GM19025 (cell line): ENCODE results near the gene SNPH.
"Not testable (repeated sequence)": the region's sequence is repeated elsewhere in the genome, so short reads cannot be mapped to it uniquely, and the experiment has no call there.

Experiments
- ATAC-seq: cut with Tn5 transposase; IDR thresholded peaks from one replicate; pipeline ENCODE4 v1.9.1; 2021; ENCODE audit warnings: mild to moderate bottlenecking, low read depth, moderate library complexity; ENCODE audit not compliant: unreplicated experiment

Gene SNPH

DNA sequence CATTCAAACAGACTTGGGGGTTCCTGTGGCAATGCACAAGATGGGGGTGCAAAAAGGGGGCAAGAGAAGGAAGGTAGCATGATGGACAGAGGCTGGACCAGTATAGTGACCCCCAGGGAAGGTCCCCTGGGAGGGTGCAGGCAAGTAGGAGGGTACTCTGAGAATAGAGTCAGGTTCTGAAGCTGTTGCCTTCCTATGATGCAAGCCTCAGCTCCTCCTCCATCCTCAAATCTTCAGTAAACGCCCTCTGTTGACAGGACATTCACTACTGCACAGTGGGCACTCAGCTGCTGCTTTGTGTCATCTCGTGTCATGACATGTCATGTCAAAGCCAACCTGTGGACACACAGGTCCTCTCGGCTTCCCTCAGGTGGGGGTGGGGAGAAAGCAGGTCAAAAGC lies 68.7 kb downstream of the SNPH start:
- no peak for ATAC-seq

DNA sequence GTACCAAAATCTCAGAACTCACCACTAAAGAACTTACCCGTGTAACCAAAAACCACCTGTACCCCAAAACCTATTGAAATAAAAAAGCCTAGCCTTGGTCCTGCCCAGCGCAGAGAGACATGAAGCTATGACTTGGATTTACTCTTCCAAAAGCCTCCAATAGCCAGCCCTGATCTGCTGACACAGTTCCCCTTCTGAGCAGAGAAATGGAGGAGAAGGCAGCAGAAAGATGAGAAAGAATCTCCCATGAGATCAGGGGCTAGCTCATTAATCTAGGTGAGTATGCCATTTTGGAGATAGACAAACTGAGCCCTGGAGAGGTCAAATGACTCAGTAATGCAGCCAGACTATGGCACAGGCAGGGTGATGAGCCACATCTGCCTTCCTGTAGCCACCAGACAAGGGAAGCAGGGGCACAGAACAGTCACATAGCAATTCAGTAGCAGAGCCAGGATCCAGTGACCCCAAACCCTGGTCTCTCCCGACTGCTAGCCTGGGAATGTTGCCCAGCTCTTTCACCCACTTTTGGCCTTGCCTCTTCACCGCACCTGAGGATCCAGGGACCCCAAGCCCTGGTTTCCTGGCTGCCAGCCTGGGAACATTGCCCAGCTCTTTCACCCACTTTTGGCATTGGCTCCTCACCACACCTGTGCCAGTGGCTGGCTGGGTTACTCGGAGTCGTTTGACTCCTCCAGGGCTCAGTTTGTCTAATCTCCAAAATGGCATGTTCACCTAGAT lies 70.0 kb downstream of the SNPH start:
- no peak for ATAC-seq

DNA sequence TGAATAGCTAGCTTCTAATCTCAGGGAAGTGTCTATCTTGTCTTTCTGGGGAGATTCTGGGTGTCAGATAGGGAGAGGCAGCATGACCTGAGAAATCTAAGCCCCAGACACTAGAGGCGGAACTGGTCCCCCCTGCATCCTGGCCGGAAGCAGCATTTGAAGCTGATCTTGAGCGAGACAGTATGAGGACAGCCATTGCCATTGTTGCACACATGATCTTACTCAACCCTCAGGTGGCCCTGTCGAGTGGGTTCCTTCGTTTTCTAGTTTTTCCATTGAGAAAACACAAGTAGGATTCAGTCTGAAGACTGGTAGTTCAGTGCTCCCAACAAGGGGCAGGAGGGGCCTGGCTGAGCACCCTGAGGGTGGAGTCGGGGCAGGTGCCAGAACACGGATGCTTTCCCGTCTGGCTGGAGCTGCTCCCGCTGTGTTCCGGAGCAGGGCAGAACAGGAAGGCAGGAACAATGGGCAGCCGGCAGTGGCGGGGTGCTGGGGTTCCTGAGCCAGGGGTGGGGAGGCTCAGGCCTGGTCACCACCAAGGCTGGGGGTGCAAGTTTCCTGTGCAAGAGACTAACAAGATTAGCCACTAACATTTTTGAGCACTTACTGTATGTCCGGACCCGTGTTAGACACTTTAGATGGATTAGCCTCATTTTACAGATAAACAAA lies 70.7 kb downstream of the SNPH start:
- no peak for ATAC-seq

DNA sequence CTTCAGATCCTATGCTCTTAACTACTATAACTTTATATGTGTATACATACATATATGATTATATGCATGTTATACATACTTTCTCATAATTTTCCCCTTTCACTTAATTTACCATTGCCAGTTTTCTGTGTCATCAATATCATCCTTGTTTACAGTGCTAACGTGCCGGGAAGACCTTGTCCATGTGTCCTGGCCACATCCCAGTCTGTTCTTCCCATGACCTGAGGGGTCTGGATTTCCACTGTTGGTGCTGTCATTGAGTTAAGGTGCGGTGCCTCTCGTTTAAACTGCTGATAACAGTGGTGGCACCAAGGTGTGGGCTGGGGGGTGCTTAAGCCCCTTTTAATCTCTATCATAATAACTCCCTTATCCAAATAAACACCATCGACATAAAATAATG lies 71.3 kb downstream of the SNPH start:
- ATAC-seq, result no peak

GRCh38 chr20:1338096-1338495 lies 72.0 kb downstream of the SNPH start:
- ATAC-seq, result no peak

- no peak for ATAC-seq
Measured at GRCh38 chr20:1338801-1339200, 72.7 kb downstream of the SNPH start.

DNA sequence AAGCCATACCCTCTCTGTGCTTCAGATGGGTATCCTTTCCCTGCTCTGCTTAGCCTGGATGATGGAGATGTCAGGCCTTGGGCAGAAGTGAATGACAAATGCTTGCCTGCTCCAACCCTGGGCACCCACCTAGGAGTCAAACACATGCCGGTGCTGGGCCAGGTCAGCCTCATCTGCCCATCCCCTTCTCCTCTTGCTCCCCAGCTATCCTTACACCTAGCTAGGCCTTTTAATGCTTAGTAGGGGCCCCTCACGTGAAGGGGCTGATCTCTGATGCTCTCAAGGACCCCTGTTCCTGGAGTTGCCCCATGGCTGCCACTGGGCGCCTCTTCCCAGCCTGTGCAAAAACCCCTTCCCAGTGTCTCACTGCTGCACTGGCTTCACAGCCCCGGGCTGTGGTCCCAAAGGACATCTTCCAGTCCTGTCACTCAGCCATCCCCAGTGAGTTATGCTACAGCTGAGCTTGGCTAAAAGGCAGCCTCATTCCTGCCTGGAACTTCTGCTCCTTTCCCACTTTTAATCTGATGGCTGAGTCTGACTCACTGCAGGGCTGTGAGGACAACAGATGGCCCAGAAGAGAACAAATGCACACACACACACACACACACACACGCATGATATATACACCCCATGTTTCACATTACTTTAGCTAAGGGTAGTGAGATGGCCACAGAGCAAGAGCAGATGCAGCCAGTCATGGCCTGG lies 75.6 kb downstream of the SNPH start:
- no peak for ATAC-seq

GRCh38 chr20:1343446-1344124 lies 77.5 kb downstream of the SNPH start:
- ATAC-seq, result not testable (repeated sequence)

DNA sequence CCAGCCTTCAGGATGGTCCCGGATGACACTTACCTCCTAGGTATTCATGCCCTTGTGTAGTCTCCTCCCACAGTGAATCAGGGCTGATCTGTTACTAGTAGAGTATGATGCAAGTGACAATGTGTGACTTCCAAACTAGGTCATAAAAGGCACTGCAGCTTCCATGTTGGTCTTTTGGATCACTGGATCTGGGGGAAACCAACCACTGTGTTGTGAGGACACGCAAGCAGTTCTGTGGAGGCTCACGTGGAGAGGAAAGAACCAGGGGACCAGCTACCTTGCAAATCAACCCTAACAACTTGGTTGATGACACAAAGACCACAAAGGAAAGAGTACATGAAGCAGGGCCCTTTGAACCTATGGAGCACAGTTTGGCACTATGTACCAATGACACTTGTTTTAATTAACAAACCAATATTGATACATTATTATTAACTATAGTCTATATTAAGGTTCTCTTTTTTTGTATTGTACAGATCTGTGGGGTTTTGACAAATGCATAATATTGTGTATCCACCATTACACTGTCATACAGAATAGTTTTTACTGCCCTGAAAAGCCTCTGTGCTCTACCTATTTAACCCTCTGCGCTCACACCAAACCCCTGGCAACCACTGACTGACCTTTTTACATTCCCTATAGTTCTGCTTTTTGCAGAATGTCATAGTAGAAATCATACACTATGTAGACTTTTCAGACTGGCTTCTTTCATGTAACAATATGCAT lies 79.1 kb downstream of the SNPH start:
- ATAC-seq, result no peak

DNA sequence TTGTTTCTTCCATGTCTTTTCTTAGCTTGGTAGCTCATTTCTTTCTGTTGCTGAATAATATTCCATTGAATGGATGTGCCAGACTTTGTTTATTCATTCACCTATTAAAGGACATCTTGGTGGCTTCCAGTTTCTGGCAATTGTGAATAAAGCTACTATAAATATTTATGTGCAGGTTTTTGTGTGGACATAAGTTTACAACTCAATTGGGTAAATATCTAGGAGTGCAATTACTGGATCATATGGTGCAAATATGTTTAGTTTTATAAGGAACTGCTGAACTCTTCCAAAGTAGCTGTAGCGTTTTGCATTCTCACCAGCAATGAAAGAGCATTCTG lies 79.6 kb downstream of the SNPH start:
- ATAC-seq, result no peak

- no peak for ATAC-seq
Measured at GRCh38 chr20:1346315-1346969, 80.3 kb downstream of the SNPH start.

DNA sequence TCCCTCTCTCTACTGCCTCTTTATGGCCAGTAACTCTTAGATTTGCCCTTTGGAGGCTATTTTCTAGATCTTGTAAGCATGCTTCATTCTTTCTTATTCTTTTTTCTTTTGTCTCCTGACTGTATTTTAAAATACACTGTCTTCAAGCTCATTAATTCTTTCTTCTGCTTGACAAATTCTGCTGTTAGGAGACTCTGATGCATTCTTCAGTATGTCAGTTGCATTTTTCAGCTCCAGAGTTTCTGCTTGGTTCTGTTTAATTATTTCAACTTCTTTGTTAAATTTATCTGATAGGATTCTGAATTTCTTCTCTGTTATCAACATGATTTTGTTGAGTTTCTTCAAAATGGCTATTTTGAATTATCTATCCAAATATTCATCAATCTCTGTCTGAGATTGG lies 87.9 kb downstream of the SNPH start:
- ATAC-seq, result no peak

DNA sequence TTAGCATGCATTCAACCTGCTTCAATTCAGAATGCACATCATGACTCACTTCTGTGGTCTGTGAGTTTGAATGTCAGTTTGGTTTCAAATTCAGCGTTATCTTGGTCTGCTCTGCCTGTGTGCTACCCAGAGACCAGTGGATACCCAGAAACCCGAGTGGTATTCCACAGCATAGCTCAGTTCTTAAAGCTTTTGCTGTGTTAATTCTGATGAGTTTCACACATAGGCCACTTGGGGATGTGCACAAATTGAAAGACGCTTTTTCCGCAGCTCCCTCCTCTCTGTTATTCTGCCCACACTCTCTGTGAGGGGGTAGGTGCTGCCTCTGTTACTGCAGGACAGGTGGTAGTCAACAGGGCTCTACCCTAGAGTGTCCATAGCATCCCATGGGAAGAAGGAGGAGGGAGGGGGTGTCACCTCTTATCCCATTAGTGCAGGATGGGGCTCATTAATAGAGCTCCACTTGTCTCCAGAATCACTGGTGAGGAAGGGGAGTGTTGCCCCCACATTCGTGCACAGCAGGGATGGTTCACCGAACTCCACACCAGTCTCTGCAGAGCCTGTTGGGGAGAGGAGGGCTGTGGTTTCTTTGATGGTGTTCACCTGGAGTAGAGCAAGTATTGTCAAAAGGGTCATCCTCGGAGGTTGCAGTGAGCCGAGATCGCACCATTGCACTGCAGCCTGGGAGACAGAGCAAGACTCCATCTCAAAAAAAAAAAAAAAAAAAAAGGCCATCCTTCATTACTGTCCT lies 92.0 kb downstream of the SNPH start:
- no peak for ATAC-seq
